ENCODE results near the gene ALK.

DNA sequence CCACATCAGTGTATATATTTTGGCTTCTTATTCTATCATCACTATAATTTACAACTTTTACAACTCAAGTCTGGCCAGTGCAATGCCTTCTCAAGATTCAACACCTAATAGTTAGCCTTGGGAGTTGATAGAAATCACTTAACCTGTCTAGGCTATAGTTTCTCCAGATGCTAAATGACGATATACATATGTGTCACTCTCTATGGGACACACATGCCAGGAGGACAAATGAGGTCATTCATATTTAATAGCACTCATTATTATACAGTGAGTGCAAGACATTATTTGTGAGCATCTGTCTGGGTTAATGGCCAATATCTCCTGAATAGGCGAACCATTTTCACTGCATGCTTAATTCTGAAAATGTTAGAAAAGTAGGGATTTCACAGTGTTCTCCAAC lies 89.8 kb downstream of the ALK start:
- TF ChIP-seq ZNF274 (IDR thresholded peaks at IDR 0.05; ENCODE audit: low read depth, low read length): no peak
- no peak for TF ChIP-seq YY1 (IDR thresholded peaks at IDR 0.05; ENCODE audit: insufficient read depth, insufficient read length)

Data from NT2/D1 (cell line).